ENCODE measurements around the gene NEK10.

The NEK10 gene

GRCh38 chr3:27085829-27086730, 283.1 kb downstream of the NEK10 start:
- Histone ChIP-seq H3K4me3 (ENCODE audit: severe bottlenecking) (no peak overlapping the region), H3K9me3 (ENCODE audit: severe bottlenecking) (no peaks in the 10 kb centered on the region), H3K27ac (ENCODE audit: poor library complexity, severe bottlenecking) (no peak overlapping the region), H3K36me3 (ENCODE audit: low read depth) (no peaks in the 10 kb centered on the region), H3K4me1 (ENCODE audit: insufficient read depth, poor library complexity, severe bottlenecking) (no peaks in the 10 kb centered on the region), H3K27me3 (ENCODE audit: insufficient read depth, poor library complexity, severe bottlenecking) (no peaks in the 10 kb centered on the region)
- ATAC-seq (ENCODE audit: low read depth) (no peak), DNase-seq (ENCODE audit: low spot score) (no peak)
- no peak for TF ChIP-seq CTCF (IDR thresholded peaks at IDR 0.05; ENCODE audit: poor library complexity, severe bottlenecking)

- TF ChIP-seq CTCF (IDR thresholded peaks at IDR 0.05; ENCODE audit: poor library complexity, severe bottlenecking), result no peak
- Histone ChIP-seq H3K36me3 (ENCODE audit: low read depth) (no peaks in the 10 kb centered on the region), H3K27me3 (ENCODE audit: insufficient read depth, poor library complexity, severe bottlenecking) (no peaks in the 10 kb centered on the region), H3K9me3 (ENCODE audit: severe bottlenecking) (no peaks in the 10 kb centered on the region), H3K4me1 (ENCODE audit: insufficient read depth, poor library complexity, severe bottlenecking) (no peaks in the 10 kb centered on the region), H3K27ac (ENCODE audit: poor library complexity, severe bottlenecking) (no peak overlapping the region), H3K4me3 (ENCODE audit: severe bottlenecking) (no peak overlapping the region)
- no peak for DNase-seq (ENCODE audit: low spot score)
- ATAC-seq (ENCODE audit: low read depth), result no peak
Observed at GRCh38 chr3:27081992-27082607, 287.1 kb downstream of the NEK10 start.

GRCh38 chr3:27081566-27081965, 287.6 kb downstream of the NEK10 start:
- ATAC-seq (ENCODE audit: low read depth) (no peak), DNase-seq (ENCODE audit: low spot score) (no peak)
- TF ChIP-seq CTCF (IDR thresholded peaks at IDR 0.05; ENCODE audit: poor library complexity, severe bottlenecking), result no peak
- H3K4me1 ChIP-seq (ENCODE audit: insufficient read depth, poor library complexity, severe bottlenecking), result no peaks in the 10 kb centered on the region
- H3K4me3 ChIP-seq (ENCODE audit: severe bottlenecking), result no peak overlapping the region
- no peaks in the 10 kb centered on the region for H3K36me3 ChIP-seq (ENCODE audit: low read depth)
- H3K27ac ChIP-seq (ENCODE audit: poor library complexity, severe bottlenecking), result no peak overlapping the region
- H3K27me3 ChIP-seq (ENCODE audit: insufficient read depth, poor library complexity, severe bottlenecking), result no peaks in the 10 kb centered on the region
- no peaks in the 10 kb centered on the region for H3K9me3 ChIP-seq (ENCODE audit: severe bottlenecking)

- no peak for TF ChIP-seq CTCF (IDR thresholded peaks at IDR 0.05; ENCODE audit: poor library complexity, severe bottlenecking)
- Histone ChIP-seq H3K9me3 (ENCODE audit: severe bottlenecking) (no peaks in the 10 kb centered on the region), H3K4me3 (ENCODE audit: severe bottlenecking) (no peak overlapping the region), H3K36me3 (ENCODE audit: low read depth) (no peaks in the 10 kb centered on the region), H3K4me1 (ENCODE audit: insufficient read depth, poor library complexity, severe bottlenecking) (no peaks in the 10 kb centered on the region), H3K27ac (ENCODE audit: poor library complexity, severe bottlenecking) (no peak overlapping the region), H3K27me3 (ENCODE audit: insufficient read depth, poor library complexity, severe bottlenecking) (no peaks in the 10 kb centered on the region)
- DNase-seq (ENCODE audit: low spot score) (no peak), ATAC-seq (ENCODE audit: low read depth) (no peak)
Observed at GRCh38 chr3:27080258-27080525, 289.0 kb downstream of the NEK10 start.
